Measurements from ENCODE around the gene HOXD9. TPM values are rescaled to one million over a fixed set of nuclear protein-coding genes. Genes with fewer than 3 reads are reported as not detected.
A peak's percentile ranks its signal among the peaks of the same experiment; 100 is the strongest.

Gene HOXD9
- total RNA-seq, 2 experiments from 2014 or later, result not detected

DNA sequence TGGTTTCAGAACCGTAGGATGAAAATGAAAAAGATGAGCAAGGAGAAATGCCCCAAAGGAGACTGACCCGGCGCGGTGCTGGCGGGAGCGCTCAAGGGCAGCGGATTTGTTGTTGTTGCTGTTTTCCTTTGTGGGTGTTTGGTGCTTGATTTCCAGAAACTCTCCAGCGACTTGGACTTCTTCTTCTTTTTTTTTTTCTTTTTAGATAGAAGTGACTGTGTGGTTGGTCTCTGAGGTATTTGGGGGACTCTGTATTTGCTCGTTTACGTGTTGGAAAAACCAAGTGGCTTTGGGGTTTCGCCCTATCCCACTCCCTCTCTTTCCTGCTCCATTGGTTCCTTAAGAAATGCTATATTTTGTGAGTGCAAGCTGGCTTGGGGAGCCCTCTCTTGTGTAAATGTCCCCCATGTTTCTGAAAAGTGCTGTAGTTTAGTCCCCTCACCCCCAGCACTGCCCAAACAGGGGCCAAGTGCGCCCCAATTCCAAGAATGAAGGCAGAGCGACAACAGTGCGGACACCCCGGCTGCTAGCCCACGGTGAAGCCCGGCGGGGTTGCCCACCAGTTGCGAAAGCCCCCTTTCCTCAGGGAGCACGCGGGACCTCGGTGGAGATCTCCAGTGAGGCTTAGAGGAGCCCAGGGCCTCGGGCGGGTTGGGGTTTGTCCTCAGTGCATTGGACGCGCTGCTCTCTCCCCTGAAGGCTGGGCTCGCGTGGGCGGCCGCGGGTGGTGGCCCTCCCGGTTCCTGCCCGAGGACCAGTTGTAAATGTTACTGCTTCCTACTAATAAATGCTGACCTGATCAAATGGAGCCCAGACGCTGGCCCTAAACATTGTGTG, 1.8 kb downstream of the HOXD9 start:
- no peak overlapping the region for H3K27ac Mint-ChIP-seq
- CTCF ChIA-PET, result interaction anchor here (3.1 kb wide), 1 partner anchor 1023 kb away, joined by 28 read pairs; no protein-coding TSS in a partner anchor
- peaks cover 2% of the 10 kb centered on the region for H3K4me1 Mint-ChIP-seq
- DNase-seq, result no peak
- peaks cover 4% of the 10 kb centered on the region for H3K36me3 Mint-ChIP-seq
- no peak overlapping the region for H3K4me3 Mint-ChIP-seq
- H3K27me3 Mint-ChIP-seq, result peaks cover 92% of the 10 kb centered on the region
- no peaks in the 10 kb centered on the region for H3K9me3 Mint-ChIP-seq (ENCODE audit: low read depth)
- no peak for ATAC-seq

DNA sequence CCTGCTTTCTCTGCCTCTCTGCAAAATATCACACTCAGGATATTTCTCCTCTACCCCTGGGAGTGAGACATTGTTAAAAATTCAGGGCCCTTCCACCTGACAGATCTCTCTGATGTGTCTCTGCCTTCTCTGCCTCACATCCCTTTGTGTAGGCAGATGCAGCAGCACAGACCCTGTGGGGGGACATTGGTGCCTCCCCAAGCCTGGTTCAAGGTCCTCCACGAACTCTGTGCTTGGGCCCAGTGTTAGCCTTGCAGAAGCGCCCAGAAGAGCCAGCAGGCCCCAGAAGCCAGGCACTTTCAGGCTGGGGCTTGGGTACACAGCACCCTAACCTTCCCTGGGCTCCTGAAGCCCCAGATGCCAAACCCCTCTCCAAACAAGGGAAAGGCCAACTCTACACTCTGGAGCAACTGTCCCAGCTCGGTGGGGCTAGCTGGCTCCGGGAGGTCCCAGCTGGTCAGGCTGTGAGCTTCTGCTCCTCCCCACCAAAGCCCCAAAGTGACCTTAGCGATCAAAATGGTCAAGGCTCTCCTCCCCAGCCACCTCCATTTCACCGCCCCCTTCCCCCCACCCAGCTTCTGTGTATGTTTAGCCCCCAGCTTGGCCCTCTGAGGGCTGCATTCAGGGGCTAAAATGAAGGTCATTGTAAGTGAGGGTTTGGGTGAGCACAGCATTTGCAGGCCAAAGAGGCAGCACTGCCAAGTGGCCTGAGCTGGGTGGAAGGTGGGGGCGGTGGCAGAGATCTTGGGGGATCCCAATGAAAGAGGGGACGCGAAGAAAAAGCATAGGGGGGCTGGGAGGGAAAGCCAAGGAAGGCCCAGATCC, 2.6 kb downstream of the HOXD9 start:
- CTCF ChIA-PET, result interaction anchor here (1.0 to 3.4 kb wide), 7 partner anchors 15 to 1023 kb away, joined by 3 to 32 read pairs (median 5); no protein-coding TSS in a partner anchor
- H3K9me3 Mint-ChIP-seq (ENCODE audit: low read depth), result no peaks in the 10 kb centered on the region
- H3K36me3 Mint-ChIP-seq, result peaks cover 4% of the 10 kb centered on the region
- H3K27ac Mint-ChIP-seq, result no peak overlapping the region
- DNase-seq (no peak), ATAC-seq (no peak)
- H3K4me1 Mint-ChIP-seq, result peaks cover 2% of the 10 kb centered on the region
- H3K4me3 Mint-ChIP-seq, result no peak overlapping the region
- H3K27me3 Mint-ChIP-seq, result peaks cover 87% of the 10 kb centered on the region

DNA sequence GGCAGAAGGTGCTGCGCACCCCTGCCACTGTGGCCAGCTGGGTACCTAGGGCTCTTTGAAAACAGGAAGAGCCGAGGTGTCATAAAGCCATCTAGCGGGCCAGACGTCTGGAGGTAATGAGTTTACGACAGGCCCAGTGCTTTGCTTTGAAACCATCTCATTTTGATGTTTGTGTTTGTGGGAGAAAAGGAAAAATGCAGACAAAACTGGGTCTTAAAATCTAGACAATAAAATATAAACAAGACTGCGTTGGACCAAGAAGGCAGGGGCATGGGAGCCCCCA, 3.2 kb downstream of the HOXD9 start:
- Mint-ChIP-seq H3K27ac (no peak overlapping the region), H3K4me3 (no peak overlapping the region), H3K36me3 (peaks cover 4% of the 10 kb centered on the region), H3K27me3 (peaks cover 84% of the 10 kb centered on the region), H3K9me3 (ENCODE audit: low read depth) (no peaks in the 10 kb centered on the region), H3K4me1 (peaks cover 4% of the 10 kb centered on the region)
- no peak for DNase-seq
- CTCF ChIA-PET, result interaction anchor here (1.0 to 3.5 kb wide), 9 partner anchors 15 to 1022 kb away, joined by 3 to 32 read pairs (median 10); no protein-coding TSS in a partner anchor
- no peak for ATAC-seq

DNA sequence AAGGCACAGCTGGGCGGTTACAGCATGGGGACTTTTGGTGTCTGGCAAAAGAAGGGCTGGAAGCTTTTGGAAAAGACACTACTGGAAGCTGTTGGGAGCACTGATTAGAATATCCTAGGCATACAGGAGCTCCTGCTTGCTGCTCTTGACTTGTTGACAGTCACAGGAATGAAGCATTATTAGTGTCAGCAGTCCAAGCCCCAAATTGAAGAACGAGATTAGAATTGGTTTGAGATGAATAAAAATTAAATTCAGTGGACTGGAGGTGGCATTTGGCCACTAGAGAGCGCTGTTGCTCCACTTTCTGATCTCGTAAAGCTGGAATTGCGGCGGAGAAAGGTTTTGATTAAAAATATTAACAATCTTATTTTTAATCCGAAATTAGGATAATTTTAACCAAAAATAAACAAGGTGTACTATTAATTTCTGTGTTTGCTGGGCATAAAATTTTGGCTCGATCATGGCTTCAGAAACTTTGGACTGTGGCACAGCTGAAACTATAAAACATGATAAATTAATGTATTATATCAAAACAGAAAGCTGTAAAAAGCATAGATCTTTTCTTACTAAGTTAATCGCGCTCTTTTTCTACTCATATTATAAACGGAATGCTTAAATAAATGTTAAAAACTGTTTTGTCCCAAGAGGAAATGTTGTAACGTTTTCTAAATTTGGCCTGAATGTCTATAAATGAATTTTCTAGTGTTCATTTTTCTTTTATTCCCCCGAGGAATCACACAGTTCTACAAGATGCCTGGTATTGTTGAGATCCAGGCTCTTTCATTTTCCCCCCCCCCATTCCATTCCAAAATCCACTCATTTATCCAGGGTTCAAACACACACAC, 4.6 kb downstream of the HOXD9 start:
- ATAC-seq (no peak), DNase-seq (peak; percentile 68)
- Mint-ChIP-seq H3K27me3 (peaks cover 84% of the 10 kb centered on the region), H3K4me1 (peaks cover 7% of the 10 kb centered on the region), H3K27ac (no peak overlapping the region), H3K4me3 (no peak overlapping the region), H3K9me3 (ENCODE audit: low read depth) (no peaks in the 10 kb centered on the region), H3K36me3 (peaks cover 4% of the 10 kb centered on the region)
- CTCF ChIA-PET, result interaction anchor here (0.7 to 3.5 kb wide), 33 partner anchors 9 to 1023 kb away, joined by 3 to 32 read pairs (median 4); no protein-coding TSS in a partner anchor

DNA sequence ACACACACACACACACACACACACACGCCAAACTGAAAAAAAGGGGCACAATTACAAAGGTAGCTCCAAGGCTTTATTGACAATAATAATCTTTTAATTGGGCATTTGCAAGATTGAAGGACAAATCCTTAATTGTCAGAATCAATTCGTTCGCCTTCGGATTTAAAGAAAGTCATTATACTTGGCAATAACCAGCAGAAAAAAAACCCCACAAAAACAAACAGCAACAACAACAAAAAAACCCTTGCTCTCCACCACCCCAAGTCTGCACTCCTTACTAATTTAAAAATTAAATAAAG, 5.2 kb downstream of the HOXD9 start:
- peaks cover 4% of the 10 kb centered on the region for H3K36me3 Mint-ChIP-seq
- CTCF ChIA-PET, result interaction anchor here (0.8 to 3.5 kb wide), 17 partner anchors 9 to 1020 kb away, joined by 3 to 32 read pairs (median 6); no protein-coding TSS in a partner anchor
- DNase-seq (no peak), ATAC-seq (no peak)
- H3K9me3 Mint-ChIP-seq (ENCODE audit: low read depth), result no peaks in the 10 kb centered on the region
- H3K27me3 Mint-ChIP-seq, result peaks cover 86% of the 10 kb centered on the region
- peaks cover 10% of the 10 kb centered on the region for H3K4me1 Mint-ChIP-seq
- no peak overlapping the region for H3K4me3 Mint-ChIP-seq
- peak overlapping the region; percentile 66 for H3K27ac Mint-ChIP-seq

GRCh38 chr2:176128172-176128981, 5.9 kb downstream of the HOXD9 start:
- ATAC-seq (no peak), DNase-seq (no peak)
- Mint-ChIP-seq H3K27me3 (peaks cover 89% of the 10 kb centered on the region), H3K4me1 (peaks cover 10% of the 10 kb centered on the region), H3K4me3 (peak overlapping the region; percentile 39), H3K36me3 (peaks cover 4% of the 10 kb centered on the region), H3K27ac (peak overlapping the region; percentile 66), H3K9me3 (ENCODE audit: low read depth) (no peaks in the 10 kb centered on the region)
- CTCF ChIA-PET, result interaction anchor here (0.9 to 3.5 kb wide), 12 partner anchors 8 to 1020 kb away, joined by 3 to 32 read pairs (median 7); no protein-coding TSS in a partner anchor

- CTCF ChIA-PET, result interaction anchor here (1.0 to 3.5 kb wide), 2 partner anchors 9 to 325 kb away, joined by 3 to 24 read pairs; no protein-coding TSS in a partner anchor
- Mint-ChIP-seq H3K27me3 (peaks cover 89% of the 10 kb centered on the region), H3K27ac (peak within 1 kb of the TSS; percentile 68), H3K4me1 (peaks cover 10% of the 10 kb centered on the region), H3K4me3 (peak within 1 kb of the TSS; percentile 39), H3K36me3 (peaks cover 4% of the 10 kb centered on the region), H3K9me3 (ENCODE audit: low read depth) (no peaks in the 10 kb centered on the region)
- DNase-seq (no peak), ATAC-seq (no peak)
These were observed 6.7 kb downstream of the HOXD9 start, which contains the start of gene HOXD8 for GRCh38 chr2:176128982-176129796. TSS of gene HOXD8 (plus strand) at chr2:176129705. CDS start at chr2:176130367, 662 bp downstream.

GRCh38 chr2:176129813-176130146, 7.3 kb downstream of the HOXD9 start:
- Mint-ChIP-seq H3K27ac (no peak overlapping the region), H3K36me3 (peaks cover 4% of the 10 kb centered on the region), H3K4me1 (peaks cover 10% of the 10 kb centered on the region), H3K27me3 (peaks cover 89% of the 10 kb centered on the region), H3K4me3 (no peak overlapping the region), H3K9me3 (ENCODE audit: low read depth) (no peaks in the 10 kb centered on the region)
- ATAC-seq, result no peak
- DNase-seq, result no peak
- CTCF ChIA-PET, result interaction anchor here (1.0 to 1.4 kb wide), 2 partner anchors 9 to 507 kb away, joined by 3 read pairs; no protein-coding TSS in a partner anchor

DNA sequence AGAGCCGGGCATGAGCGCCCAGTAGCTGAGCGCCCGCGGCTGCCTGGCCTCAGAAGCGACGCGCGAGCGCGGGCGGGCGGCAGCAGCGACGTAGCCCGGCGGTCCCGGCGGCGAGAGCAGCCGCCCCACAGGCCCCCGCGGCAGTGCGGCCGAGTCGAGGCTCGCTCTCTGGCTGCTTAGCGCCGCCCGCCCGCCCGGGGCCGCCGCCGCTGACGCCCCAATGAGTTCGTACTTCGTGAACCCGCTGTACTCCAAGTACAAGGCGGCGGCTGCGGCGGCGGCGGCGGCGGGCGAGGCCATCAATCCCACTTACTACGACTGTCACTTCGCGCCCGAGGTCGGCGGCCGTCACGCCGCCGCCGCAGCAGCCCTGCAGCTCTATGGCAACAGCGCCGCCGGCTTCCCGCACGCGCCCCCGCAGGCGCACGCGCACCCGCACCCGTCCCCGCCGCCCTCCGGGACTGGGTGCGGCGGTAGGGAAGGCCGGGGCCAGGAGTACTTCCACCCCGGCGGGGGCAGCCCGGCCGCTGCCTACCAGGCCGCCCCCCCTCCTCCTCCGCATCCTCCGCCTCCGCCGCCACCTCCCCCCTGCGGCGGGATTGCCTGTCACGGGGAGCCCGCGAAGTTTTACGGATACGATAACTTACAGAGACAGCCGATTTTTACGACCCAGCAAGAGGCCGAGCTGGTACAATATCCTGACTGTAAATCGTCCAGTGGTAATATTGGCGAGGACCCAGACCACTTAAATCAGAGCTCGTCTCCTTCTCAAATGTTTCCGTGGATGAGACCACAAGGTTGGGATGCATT, 7.8 kb downstream of the HOXD9 start:
- no peak for ATAC-seq
- H3K9me3 Mint-ChIP-seq (ENCODE audit: low read depth), result no peaks in the 10 kb centered on the region
- H3K36me3 Mint-ChIP-seq, result peaks cover 4% of the 10 kb centered on the region
- peaks cover 89% of the 10 kb centered on the region for H3K27me3 Mint-ChIP-seq
- CTCF ChIA-PET, result interaction anchor here (0.9 to 2.6 kb wide), 6 partner anchors 10 to 684 kb away, joined by 3 to 12 read pairs (median 3); no protein-coding TSS in a partner anchor
- no peak for DNase-seq
- peak overlapping the region; percentile 74 for H3K27ac Mint-ChIP-seq
- H3K4me1 Mint-ChIP-seq, result peaks cover 10% of the 10 kb centered on the region
- H3K4me3 Mint-ChIP-seq, result no peak overlapping the region

GRCh38 chr2:176130957-176131847, 8.7 kb downstream of the HOXD9 start:
- no peak for ATAC-seq
- DNase-seq, result no peak
- Mint-ChIP-seq H3K36me3 (peaks cover 4% of the 10 kb centered on the region), H3K27ac (peak overlapping the region; percentile 74), H3K27me3 (peaks cover 89% of the 10 kb centered on the region), H3K4me1 (peaks cover 15% of the 10 kb centered on the region), H3K9me3 (ENCODE audit: low read depth) (no peaks in the 10 kb centered on the region), H3K4me3 (no peak overlapping the region)
- CTCF ChIA-PET, result interaction anchor here (0.8 to 2.8 kb wide), 14 partner anchors 9 to 1017 kb away, joined by 3 to 12 read pairs (median 4); no protein-coding TSS in a partner anchor

All from activated CD8-positive, alpha-beta memory T cell treated with anti-CD3 and anti-CD28 coated beads, Interleukin-2, amount 10 ng/mL, durations not matched to agents 7 days and 5 days (primary cell).